Thoracic aorta (tissue), 2 donors: ENCODE results near the gene SPR. TPM values are rescaled to one million over a fixed set of nuclear protein-coding genes. Genes with fewer than 3 reads are reported as not detected.

Experiments
- ATAC-seq: fragments of 150-250 bp; one replicate; pipeline ENCODE4 v1.8.0; 2017; ENCODE audit warnings: low read depth; ENCODE audit not compliant: insufficient number of reproducible peaks, low FRiP score
- DNase-seq: peaks from one replicate; pipeline ENCODE4 v3.0.0-alpha.2; 2020; ENCODE audit warnings: low spot score
- H3K27ac ChIP-seq, 2 donors: fragments of 200-600 bp; sonication (generic); 1 replicate in 1 of 2; 2 replicates in 1 of 2; pipeline ENCODE4 v1.5.1; 2016; ENCODE audit warnings: mild to moderate bottlenecking in 2 of 2, moderate library complexity in 2 of 2
- H3K27me3 ChIP-seq: fragments of 200-600 bp; sonication (generic); replicated peaks from 2 replicates; pipeline ENCODE4 v1.6.0; 2016; ENCODE audit warnings: mild to moderate bottlenecking; ENCODE audit not compliant: insufficient read depth
- H3K36me3 ChIP-seq: fragments of 200-600 bp; sonication (generic); one replicate; pipeline ENCODE4 v1.5.1; 2016
- H3K4me1 ChIP-seq, 2 donors: fragments of 200-600 bp; sonication (generic); 1 replicate in 1 of 2; 2 replicates in 1 of 2; pipeline versions ENCODE4 v1.5.1 to v1.6.0; 2016; ENCODE audit warnings: low read depth in 2 of 2, mild to moderate bottlenecking in 1 of 2; ENCODE audit not compliant: control insufficient read depth in 1 of 2
- H3K4me3 ChIP-seq: fragments of 200-600 bp; sonication (generic); 2 replicates; pipeline ENCODE4 v1.5.1; 2016; ENCODE audit warnings: mild to moderate bottlenecking
- H3K9me3 ChIP-seq: fragments of 200-600 bp; sonication (generic); 2 replicates; pipeline ENCODE4 v1.5.1; 2016
- total RNA-seq, 2 donors: library from RNA; depleted of rRNA; stranded (reverse); fragments of >200 nt; gene quantifications; one replicate each; pipeline versions ENCODE4 v1.1.0 to v1.2.3, GENCODE V29; 2016
- TF ChIP-seq, protein P1 (sequence below): fragments of 200-600 bp; sonication (generic); IDR thresholded peaks from one replicate; pipeline ENCODE4 v1.5.1; 2019; ENCODE audit warnings: antibody characterized with exemption

The SPR gene
- total RNA-seq, 2 donors from 2014 or later, result 26.1 to 42.6 TPM

DNA sequence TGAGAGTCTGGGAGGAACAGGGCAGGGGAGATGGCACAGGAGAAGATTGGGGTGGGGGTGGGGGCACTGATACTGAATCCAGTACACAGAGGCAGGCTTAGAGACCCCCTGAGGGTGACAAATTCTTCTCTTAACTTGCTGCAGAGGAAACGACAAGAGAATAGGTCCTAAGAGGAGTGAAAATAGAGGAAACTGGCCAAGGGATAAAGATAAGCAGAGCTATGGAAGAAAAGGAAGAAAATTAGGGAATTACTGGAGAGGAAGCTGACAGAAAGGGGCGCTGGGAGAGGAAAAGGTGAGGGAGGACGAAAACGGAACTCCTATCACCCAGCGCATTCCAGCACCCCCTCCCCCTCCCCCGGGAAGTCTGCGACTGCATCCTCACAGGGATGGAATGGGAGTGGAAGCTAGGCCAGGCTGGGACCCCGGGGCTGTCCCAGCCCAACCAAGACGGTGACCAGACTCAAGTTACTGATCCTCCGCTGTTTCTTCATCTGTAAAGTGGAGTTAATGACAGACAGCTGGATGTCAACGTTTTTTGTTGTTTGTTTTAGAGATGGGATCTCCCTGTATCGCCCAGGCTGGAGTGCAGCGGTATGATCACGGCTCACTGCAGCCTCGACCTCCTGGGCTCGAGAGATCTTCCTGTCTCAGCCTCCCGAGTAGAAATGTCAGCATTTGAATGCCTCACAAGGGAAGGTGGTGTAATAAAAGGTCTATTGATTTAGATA is 27.5 kb downstream of the SPR start:
- Histone ChIP-seq H3K4me3 (no peak overlapping the region), H3K36me3 (no peaks in the 10 kb centered on the region), H3K9me3 (no peaks in the 10 kb centered on the region), H3K4me1 (peaks cover 28 to 38% of the 10 kb centered on the region in 2 donors), H3K27me3 (peaks cover 36% of the 10 kb centered on the region), H3K27ac (peak overlapping the region in 1 of 2 donors; percentile 9)
- ATAC-seq (no peak), DNase-seq (no peak)
- TF ChIP-seq, protein P1, sequence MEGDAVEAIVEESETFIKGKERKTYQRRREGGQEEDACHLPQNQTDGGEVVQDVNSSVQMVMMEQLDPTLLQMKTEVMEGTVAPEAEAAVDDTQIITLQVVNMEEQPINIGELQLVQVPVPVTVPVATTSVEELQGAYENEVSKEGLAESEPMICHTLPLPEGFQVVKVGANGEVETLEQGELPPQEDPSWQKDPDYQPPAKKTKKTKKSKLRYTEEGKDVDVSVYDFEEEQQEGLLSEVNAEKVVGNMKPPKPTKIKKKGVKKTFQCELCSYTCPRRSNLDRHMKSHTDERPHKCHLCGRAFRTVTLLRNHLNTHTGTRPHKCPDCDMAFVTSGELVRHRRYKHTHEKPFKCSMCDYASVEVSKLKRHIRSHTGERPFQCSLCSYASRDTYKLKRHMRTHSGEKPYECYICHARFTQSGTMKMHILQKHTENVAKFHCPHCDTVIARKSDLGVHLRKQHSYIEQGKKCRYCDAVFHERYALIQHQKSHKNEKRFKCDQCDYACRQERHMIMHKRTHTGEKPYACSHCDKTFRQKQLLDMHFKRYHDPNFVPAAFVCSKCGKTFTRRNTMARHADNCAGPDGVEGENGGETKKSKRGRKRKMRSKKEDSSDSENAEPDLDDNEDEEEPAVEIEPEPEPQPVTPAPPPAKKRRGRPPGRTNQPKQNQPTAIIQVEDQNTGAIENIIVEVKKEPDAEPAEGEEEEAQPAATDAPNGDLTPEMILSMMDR, result no peak

DNA sequence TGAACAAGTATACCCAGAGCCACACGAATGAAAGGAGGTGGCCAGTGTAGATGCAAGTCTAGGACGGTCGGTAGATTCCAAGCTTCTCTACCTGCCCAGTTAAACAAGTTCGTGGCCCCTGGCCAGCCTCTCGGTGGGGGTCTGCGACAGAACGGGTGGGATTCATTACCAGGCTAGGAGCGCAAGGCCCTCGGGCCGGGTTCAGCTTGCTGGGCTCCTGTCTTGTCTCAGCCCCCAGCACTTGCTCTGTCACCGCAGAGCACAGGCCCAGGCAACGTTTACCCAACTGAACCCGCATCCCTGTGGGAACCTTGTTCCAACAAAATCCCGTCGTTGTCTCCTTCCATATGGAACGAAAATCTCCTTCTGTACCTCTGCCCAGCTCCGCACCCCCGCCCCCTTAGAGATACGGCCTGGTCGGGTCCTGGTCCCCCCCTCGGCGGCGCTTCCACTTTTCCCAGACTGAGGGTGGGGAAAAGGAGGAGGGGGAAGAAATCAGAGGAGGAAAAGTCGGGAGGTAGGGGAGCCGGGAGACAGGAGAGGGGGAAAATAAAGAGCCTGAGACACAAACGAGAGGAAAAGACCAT is 28.2 kb downstream of the SPR start:
- TF ChIP-seq, protein P1, result no peak
- ATAC-seq (no peak), DNase-seq (no peak)
- Histone ChIP-seq H3K27ac (no peak overlapping the region), H3K36me3 (no peaks in the 10 kb centered on the region), H3K27me3 (peaks cover 41% of the 10 kb centered on the region), H3K9me3 (no peaks in the 10 kb centered on the region), H3K4me3 (peak overlapping the region; percentile 66), H3K4me1 (peaks cover 34 to 44% of the 10 kb centered on the region in 2 donors)

DNA sequence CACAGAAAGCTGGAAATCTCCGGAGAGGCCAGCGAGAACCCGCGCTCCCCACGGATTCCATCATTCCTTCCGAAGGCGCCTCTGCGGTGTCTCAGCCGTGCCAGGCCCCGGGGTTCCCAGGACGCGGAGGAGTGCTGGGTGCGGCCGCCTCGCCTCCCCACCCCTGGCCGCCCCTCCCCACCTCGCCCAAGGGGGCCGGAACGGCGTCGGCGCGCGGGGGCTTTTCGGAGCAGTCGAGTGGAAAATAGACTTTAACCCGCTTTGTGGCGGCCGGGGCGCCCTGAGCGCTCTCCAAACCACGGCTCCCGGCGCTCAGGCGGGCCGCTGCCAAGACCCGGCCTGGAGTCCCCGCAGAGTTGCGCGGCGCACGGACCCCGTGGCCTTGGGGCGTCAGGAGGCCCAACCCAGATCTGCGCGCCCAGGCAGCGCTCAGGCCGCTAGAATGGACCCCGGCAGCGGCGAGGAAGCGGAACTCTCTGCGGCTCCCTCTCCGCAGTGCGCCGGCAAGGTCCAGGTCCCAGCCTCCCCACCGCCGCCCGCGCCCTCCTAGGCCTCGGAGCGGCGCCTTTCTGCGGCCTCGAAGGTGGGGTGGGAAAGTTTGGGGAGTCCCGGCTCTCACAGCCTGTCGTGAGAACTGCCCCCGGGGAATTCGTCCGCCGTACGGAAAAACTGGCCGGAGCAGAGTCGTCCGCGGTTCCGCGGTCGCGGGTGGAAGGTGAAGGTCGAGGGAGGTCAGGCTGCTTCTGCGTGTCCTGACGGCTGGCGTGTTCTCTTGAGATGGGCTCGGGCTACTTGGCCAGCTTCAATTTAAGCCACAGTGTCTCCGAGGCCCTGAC is 28.9 kb downstream of the SPR start:
- DNase-seq (no peak), ATAC-seq (no peak)
- peaks cover 38 to 51% of the 10 kb centered on the region in 2 donors for H3K4me1 ChIP-seq
- H3K36me3 ChIP-seq, result no peaks in the 10 kb centered on the region
- peaks cover 44% of the 10 kb centered on the region for H3K27me3 ChIP-seq
- no peak overlapping the region for H3K27ac ChIP-seq
- H3K9me3 ChIP-seq, result no peaks in the 10 kb centered on the region
- TF ChIP-seq, protein P1, result no peak
- H3K4me3 ChIP-seq, result peak overlapping the region; percentile 66

DNA sequence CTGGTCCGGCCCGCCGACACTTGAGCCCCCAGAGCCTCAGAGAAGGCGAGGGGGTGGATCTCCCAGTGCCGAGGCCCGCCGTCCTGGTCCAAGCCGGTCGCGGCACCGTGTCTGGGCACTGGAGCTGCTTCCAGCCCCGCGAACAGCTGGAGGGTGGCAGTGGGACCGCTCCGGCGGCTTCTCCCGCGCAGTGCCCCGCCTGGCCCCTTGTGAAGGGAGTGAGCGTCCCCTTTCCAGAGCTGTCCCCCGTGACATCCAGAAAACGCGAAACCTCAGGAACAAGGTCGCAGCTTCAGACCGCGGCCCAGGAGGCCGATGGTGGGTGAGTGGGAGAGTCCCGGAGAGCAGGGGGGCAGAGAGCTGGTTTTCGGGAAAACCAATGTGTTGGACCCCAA is 29.5 kb downstream of the SPR start:
- no peaks in the 10 kb centered on the region for H3K9me3 ChIP-seq
- ATAC-seq (no peak), DNase-seq (no peak)
- TF ChIP-seq, protein P1, result no peak
- H3K4me3 ChIP-seq, result peak overlapping the region; percentile 66
- no peaks in the 10 kb centered on the region for H3K36me3 ChIP-seq
- H3K27ac ChIP-seq, result no peak overlapping the region
- H3K4me1 ChIP-seq, result peaks cover 38 to 51% of the 10 kb centered on the region in 2 donors
- peaks cover 42% of the 10 kb centered on the region for H3K27me3 ChIP-seq
